COLO668 (cell line): ENCODE measurements around the gene HOXB6.

Source experiments
- DNase-seq: peaks from one replicate; lab custom pipeline; 2025; ENCODE audit not compliant: unreplicated experiment; lab: John Stamatoyannopoulos, UW

Gene HOXB6

DNA sequence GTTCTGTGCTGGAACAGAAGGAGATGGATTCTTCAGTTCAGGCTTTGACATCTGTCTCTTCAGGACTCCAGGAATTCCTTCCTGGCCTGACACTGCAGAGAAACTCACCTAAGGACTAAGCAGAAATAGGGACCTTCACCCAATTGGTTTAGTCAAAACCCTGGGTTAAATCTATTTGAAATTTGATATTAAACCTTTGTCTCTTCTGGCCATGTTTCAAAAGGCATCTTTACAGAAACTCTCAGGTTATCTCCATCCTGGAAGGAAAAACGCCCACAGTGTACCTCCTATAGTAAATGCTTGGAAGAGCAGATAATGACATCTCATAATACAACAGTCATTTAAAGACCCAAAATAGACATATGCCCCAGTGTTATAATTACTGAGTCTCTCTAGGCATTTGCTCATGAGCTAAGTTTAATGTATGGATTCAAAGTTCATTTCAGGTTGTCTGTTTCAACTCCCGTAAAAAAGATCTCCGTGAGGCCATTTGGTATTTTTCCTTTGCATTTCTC, 21.0 kb downstream of the HOXB6 start:
- DNase-seq: no peak

DNA sequence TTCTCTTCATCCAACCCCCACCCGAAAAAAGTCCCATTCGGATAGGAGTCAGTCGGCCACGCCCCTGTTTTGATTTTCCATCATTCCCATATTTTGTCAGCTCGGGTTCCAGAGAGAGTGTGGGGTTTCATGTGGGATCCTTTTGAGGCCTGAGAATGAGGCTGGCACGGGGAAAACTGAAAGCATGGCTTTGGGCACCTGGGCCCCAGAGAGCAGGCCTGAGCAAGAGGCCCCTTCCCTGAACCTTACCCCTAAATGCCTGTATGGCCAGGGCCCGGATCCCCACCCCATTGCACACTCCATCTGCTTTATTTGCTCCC, 22.1 kb downstream of the HOXB6 start:
- DNase-seq: peak; percentile 31

DNA sequence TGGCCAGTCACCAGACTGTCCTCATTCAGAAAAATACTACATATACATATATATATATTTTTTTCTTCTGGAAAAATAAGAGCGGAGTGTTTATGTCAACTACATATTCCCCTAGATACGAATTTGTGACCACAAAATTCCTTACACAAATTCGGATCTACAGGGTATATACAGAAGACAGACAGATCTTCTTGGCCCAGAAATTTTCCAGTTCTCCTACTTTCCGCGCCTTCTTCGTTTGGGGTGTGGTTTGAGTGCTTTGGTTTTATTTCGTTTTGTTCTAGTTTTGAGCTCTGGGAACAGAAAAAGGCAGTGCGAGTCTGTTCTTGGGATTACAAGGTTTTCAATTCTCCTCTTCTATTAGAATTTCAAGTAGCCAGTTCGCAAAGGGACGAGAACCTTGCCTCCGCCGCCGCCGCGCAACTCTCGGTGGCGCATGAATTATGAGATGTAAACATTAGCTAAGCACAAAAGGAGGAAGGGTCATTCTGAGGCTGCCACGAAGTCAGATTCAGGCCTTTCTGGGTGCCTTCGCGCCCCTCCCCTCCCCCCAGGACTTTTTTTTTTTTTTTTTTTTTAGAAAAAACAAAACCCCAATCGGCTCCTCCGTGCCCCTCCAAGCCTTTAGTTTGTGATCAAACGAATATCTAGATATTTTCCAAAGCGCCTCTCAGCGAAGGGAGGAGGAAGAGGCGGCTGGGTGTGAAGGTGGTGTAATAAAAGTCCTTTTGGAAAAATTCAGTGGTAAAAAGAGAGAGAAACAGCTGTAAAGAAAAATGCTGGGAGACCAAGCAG, 24.8 kb downstream of the HOXB6 start:
- peak; percentile 47 for DNase-seq

DNA sequence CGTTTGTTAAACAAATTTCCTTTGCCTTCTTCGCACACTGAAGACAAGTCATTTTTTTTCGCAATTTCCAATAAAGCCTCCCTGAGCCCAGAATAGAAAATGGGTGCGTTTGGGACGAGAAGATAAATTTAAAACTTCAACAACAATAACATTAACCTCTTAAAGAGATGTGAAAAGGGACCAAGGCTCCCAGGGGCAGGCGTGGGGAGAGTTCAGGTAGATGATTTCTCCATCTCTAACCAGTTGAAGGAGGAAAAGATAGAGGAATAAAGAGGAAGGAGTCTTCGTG, 25.4 kb downstream of the HOXB6 start:
- no peak for DNase-seq

DNA sequence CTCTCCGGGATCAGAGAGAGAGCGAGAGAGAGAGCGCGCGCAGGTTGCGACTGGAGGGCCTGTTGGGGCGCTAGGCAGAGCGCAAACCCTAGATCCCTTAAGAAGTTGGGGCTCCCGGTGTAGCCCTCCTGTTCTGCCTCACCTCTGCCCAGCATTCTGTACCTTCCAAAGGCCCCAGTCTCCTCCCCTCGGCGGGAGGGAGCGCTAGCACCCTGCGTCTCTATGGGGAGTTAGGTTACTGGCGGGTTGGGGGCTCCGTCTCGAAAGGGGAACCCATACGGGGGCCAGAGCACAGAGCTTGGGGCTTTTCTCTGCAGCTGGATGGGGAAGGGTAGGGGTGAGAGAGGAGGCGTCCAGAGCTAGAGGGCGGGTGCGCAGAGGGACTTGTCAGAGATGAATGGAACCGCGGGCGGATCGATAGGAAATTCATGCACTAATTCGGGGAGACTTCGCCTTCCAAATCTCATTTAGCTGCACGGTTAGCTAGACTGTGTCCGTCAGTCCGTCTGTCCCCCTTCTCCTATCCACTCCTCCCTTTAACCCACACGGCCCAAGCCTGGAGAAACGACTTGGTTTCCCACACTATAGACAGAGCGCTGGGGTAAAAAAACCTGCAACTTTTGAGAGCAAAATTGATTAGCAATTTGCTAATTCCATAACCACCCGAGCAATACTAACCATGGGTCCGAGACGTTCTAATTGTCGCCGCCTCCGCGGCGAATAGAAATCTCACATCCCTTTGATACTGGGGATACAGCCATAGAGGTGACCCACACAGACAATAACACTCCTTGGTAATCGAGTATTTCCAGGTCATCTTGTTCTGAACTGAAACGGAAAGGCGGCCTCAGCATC, 25.9 kb downstream of the HOXB6 start:
- peak; percentile 67 for DNase-seq

DNA sequence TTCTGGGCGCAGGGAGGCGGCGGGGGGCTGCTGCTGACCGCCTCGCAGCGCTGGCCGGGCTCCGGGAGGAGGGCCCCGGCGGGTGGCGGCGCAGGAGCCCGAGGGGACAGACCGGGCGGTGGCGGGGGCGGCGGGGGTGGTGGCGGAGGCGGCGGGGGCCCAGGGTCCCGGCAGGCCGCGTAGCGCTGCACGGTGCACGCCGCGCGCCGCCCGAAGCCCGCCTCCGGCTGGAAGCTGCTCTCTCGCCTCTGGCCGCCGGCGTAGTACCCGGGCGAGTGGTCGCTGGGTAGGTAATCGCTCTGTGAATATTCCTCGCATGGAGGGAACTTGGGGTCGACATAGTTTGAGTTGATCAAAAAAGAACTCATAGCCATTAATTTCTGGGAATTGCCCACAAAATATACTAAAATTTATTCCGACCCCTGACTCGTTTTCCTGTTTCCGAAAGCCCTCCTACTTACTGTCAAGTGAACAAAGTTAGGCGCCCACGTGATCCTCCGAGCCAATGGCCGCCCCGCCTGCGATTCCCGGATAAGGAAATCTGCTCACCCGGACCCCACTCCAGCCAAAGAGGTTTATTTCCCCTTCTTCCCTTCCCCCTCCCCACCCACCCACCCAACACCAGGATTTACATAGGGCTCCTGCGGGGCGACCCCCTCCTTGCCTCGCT, 26.7 kb downstream of the HOXB6 start, which contains the start of gene HOXB4:
HOXB4 (minus strand) TSS at position 405 of the 670 bp plus-strand sequence; CDS start at position 374, 31 bp downstream.
- peak; percentile 71 for DNase-seq

DNA sequence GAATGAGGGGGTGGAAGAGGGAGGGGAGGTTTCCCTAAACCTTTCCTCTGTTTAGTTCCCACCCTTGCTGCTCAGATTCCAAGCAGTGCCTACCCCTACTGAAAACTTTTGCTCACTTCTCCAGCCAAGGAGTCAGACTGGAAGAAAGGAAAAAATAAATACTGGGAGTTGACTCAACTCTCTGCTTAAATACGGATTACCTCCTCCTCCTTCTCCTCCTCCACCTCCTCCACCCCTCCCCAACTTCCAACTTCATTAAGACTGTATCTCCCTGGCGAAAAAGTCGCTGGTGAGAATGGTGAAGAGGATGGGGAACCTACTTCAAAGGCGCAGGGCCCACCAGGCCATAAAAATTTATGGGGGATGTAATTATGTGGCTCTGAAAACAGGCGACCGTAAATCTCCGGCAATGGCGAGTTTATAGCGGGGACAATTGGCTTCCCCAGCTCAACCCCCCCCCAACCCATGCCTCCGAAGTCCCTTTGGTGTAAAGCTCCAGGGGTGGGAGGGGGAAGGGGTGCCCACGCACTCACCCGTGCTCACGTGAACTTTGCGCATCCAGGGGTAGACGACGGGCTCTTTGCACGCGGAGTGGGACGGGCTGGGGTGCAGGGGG, 27.3 kb downstream of the HOXB6 start:
- peak; percentile 30 for DNase-seq

DNA sequence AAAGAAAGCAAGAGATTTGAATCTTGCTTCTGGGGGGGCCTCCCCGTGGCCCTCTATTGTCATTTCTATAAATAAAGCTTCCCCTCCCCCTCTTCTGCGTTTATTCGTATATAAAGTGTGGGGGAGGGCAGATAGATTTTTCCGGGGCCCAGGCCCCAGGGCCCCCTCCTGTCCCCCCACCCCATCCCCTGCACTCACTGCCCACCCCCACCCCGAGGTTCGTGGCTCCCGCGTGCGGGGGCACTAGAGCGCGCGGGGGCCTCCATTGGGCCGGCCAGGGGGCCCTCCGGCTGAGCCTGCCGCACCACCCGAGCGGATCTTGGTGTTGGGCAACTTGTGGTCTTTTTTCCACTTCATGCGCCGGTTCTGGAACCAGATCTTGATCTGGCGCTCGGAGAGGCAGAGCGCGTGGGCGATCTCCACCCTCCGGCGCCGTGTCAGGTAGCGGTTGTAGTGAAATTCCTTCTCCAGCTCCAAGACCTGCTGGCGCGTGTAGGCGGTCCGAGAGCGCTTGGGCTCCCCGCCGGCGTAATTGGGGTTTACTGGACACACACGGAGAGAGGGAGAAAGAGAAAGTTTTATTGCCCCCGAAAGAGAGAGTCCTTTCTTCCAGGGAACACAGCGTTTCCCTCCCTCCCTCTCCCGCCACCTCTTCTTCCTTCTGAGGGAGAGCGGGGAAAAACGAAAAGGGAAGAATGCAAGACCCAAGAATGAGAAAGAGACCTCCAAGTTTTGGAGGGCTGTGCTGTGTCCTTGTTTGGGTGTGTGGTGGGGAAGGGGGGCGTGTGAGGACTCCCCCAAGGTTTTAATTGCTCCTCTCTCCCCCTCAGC, 28.1 kb downstream of the HOXB6 start:
- DNase-seq: peak; percentile 34

DNA sequence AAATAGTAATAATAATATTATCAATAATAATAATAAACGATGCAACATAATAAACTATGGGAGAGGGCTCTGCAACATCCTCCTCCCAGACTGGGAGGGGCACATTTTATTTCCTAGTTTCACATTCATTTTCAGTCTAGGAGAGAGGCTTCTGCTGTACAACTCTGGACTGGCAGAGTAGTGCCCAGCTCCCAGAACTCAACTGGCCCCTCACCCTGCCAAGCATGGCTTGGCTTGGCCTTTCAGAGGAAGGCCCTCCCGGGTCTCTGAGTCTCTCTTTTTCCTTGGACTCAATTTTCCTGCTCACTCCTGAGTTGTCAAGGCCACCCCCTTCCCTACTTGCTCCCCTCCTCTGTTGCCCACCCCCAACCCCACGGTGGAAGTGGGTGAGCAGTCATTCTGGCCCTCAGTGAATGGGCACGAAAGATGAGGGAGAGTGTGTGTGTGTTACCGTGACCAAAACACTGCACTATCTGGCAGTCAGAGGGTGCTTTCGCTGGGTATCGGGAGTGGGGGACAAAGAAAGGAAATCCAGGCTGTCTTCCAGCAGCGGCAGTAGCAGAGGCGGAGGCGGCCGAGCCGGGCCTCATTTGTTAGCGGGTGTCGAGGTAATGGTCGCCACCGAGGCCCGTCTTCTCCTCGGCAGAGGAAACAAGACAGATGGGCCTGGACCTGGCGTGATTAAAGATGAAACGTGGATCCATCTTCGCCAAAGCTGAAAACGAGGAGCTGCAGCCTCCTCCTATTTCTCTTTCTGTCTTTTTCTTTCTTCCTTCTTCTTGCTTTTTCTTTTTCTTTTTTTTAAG, 28.9 kb downstream of the HOXB6 start:
- DNase-seq: peak; percentile 13

DNA sequence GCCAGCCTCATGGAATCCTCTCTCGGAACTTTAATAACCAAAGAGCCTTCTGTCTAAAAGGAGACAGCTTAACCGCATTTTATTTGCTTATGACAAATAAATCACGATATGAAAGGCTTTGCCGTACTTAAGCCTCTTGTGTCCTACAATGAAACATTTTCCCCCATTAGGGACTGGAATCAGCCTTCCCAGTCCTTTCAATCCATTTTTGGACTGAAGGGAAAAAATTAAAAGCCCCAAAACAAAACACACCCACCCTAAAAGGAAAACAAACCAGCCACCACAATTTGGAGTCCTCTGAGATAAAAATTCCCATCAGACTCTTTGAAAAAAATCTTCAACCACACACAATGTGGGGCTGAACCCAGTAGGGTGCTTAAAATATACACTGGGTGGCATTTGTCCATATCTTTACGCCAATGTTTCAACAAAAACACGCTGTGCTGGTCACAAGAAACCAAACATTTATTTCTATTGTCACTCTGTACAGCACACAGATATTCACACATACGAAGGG, 29.7 kb downstream of the HOXB6 start:
- DNase-seq: no peak

DNA sequence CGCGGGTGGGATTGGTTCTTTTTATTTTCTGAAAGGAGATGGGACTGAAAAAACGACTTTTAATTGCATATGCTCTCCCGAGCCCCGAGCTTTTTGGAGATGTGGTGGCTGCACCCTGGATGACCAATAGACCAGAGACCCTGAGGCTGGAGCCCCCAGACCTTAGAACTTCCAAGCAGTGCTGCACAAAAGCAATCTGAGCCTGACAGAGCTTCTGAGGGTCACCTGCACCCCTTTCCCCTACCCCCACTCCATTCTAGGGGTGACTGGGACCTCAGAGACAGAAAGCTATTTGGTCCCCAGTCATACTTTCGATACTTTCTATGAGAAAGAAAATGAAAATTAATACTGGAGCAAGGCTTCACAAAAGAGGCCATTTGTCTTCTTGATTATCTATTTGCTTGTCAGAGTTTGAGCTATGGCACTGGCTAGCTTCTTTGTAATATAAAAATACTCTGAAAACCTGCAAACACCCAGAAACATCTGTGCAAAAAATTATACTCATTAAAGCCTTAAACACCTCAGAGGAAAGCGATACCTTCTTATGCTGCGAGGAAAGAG, 30.2 kb downstream of the HOXB6 start:
- no peak for DNase-seq

DNA sequence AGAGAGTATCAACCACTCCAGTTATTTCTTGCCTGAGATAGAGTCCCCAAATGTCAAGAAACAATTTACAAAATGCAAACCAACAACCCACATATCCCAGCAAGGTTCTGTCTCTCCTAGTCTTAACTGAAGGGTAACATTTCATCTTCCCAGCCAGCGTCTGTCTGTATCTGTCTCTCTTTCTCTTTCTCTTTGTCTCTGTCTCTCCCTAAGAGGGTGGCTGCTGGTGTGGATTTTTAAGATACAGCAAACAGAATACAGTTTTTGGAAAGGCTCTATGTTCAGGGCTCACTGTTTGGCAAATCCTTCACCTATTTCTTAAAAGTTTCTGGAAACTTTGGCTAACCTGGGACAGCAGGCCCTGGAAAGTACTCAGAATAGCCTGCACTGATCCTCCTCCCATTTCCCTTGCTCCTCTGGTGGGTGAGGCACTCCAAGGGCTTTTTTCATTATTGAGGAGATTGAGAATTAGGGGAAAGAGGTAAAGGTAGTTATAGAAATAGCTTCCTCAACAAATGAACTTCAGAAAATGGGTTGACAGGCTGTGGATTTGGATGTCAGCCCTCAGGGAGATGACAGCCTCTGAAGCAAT, 32.9 kb downstream of the HOXB6 start:
- DNase-seq: no peak

DNA sequence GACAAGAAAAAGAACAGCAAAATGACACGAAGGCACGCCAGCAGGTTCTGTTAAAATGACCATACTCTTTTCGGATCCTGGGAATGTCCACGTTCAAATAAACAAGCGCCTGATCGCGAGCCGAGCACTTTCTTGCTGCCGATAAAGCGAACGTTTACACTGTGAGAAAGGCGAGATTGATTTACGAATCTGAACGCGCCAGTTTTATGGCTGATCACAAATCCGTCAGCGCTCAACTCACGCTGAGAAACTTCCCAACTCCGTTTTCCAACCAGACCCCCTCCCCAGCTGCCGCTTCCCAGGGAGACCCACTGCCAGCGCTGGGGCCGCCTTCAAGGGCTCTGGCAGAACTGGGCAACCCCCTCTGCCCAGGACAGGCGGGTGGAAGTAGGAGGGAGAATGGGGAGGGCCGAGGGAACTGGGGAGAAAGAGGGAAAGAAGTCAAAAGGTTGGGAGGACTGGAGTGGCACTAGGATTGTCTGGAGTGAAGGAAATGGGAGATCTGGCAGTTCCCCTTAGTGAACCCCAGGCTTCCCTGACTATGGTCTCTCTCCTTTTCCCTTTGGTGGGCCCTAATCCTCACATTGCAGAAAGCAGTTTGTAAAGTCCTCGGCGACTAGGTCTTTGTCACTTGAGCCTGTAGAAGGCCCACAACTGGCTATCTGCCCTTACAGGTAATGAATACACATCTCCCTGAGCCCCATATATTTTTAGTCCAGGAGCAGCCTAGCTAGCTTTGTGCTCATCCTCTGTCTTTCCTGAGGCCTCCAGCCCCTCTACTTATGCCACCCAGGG, 33.6 kb downstream of the HOXB6 start:
- no peak for DNase-seq

DNA sequence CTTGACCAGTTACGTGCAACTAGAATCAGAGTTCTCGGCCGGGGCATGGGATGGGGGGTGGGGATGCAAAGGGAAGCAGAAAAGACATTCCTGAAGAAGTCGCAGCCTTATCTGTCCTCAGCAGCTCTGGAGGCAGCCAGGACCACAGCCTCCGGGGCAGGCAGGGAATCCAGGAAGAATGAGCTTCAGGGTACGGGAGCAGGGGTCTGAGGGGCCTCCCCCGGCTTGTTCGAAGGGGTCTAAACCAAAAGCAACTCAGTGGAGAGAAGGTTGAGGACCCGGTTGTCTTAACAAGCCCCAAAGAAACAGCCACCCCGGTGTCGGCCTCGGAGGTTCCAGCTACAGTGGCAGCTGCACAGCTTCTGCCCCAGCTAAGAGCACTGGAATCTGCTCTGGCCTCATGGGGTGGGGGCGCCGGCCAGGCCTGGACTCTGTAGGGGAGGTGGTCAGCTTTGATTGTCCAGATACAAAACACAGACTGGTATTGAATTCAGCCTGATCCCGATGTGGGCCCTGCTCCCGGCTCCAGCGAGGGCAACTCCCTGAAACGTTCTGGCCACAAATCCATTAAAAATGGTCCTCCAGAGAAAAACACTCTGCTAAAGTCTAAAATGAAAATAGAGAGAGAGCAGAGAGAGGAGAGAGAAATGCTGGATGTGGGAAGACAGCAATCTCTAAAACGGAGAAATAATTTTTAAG, 34.3 kb downstream of the HOXB6 start:
- DNase-seq: no peak

DNA sequence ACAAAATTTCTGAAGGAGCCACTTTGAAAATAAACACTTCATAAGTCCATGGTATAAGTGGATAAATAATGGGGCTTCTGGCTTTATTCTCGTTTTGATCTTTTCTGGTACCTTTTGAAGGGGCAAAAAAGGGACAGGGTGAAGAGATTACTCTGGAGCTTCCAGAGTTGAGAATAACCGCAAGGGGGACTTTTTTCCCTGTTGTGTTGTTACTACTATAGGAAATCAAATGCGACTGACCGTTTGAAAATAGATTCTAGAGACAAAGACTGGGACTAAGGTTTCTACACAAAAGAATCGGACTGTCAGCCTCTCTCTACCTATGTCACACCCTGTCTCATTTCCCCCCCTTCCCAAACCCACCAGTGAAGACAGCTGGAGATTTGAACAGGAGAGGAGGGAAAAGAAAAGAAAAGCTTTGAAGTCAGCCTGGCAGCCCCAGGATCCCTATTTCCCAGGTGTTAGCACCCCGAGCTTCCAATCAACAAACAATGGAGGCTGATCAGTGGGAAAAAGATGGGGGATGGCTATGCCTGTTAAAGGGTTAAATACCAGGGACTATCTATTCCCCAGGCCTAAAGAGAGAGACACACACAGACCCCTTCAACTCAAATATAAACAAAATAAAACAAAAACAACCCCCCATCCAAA, 35.0 kb downstream of the HOXB6 start:
- no peak for DNase-seq

DNA sequence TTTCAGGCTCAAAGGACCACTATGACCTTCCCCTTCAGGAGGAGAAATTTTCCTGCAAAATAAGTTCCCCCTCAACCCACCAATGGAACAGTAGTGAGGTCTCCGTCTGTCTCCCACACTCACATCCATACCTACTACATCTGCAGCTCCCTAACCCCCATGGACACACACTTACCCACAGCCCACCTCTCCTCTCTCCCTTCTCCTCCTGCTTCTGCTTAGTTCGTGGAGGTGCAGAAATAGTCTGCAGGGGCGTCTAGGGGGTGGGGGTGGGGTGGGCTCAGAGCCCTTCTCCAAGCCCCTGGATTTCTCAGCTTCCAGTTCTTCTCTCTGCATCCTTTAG, 35.6 kb downstream of the HOXB6 start:
- DNase-seq: no peak
